H1 (cell line): ENCODE results near the gene CREB3L4.

Source experiments
- ASH2L ChIP-seq: fragments of 200-600, 300-600 bp; sonication (generic); IDR thresholded peaks from one replicate; pipeline ENCODE4 v1.7.1; 2017; ENCODE audit warnings: low read length
- CEBPB ChIP-seq: IDR thresholded peaks from 2 replicates; pipeline ENCODE4 v1.6.1; 2012; ENCODE audit warnings: low read depth, low read length
- PHF8 ChIP-seq: fragments of 200-600 bp; sonication (generic); conservative IDR thresholded peaks from 2 replicates; pipeline ENCODE4 v1.7.1; 2012; ENCODE audit warnings: low read depth, mild to moderate bottlenecking, inconsistent platforms, low read length, moderate library complexity
- POLR2A ChIP-seq, 2 experiments: IDR thresholded peaks; 1 replicate in 1 of 2; 2 replicates in 1 of 2; pipeline ENCODE4 v1.6.1; 2011; ENCODE audit warnings: low read depth in 2 of 2, low read length in 2 of 2, mild to moderate bottlenecking in 2 of 2; ENCODE audit errors: control extremely low read depth in 1 of 2
- POLR2AphosphoS5 ChIP-seq: IDR thresholded peaks from 2 replicates; pipeline ENCODE4 v1.6.1; 2011; ENCODE audit warnings: low read depth, low read length
- SP4 ChIP-seq: IDR thresholded peaks from 2 replicates; pipeline ENCODE4 v1.6.1; 2012; ENCODE audit warnings: low read length, inconsistent platforms
- TEAD4 ChIP-seq: IDR thresholded peaks from 2 replicates; pipeline ENCODE4 v1.6.1; 2012; ENCODE audit warnings: low read depth, low read length, inconsistent platforms, mixed read lengths
- TF ChIP-seq, protein P1 (sequence below), 3 experiments: IDR thresholded peaks; 1 replicate in 2 of 3; 2 replicates in 1 of 3; pipeline versions ENCODE4 v1.5.1 to v1.6.1; 2011; ENCODE audit warnings: low read length in 3 of 3, mild to moderate bottlenecking in 3 of 3, inconsistent platforms in 2 of 3, low read depth in 1 of 3, moderate library complexity in 1 of 3; ENCODE audit not compliant: insufficient read depth in 1 of 3; ENCODE audit errors: control extremely low read depth in 1 of 3

DNA sequence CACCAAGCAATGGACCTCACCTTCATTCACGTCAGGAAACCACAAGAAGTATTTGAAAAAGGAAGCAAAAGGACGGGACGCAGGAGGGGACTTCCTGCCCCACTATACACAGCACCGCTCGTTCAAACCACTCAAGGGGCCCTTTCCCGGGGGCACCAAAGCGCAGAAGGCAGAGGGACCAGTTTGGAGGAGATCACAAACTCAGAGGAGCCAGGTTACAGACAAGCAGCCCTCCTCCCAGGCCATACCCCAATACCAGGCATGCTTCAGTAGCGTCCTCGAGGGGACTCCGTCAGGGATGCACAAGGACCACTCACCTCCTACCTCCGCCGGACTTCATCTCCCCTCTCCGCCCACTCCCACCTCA, 10.0 kb upstream of the CREB3L4 start:
- TF ChIP-seq, protein P1, sequence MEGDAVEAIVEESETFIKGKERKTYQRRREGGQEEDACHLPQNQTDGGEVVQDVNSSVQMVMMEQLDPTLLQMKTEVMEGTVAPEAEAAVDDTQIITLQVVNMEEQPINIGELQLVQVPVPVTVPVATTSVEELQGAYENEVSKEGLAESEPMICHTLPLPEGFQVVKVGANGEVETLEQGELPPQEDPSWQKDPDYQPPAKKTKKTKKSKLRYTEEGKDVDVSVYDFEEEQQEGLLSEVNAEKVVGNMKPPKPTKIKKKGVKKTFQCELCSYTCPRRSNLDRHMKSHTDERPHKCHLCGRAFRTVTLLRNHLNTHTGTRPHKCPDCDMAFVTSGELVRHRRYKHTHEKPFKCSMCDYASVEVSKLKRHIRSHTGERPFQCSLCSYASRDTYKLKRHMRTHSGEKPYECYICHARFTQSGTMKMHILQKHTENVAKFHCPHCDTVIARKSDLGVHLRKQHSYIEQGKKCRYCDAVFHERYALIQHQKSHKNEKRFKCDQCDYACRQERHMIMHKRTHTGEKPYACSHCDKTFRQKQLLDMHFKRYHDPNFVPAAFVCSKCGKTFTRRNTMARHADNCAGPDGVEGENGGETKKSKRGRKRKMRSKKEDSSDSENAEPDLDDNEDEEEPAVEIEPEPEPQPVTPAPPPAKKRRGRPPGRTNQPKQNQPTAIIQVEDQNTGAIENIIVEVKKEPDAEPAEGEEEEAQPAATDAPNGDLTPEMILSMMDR (IDR thresholded peaks at IDR 0.05; ENCODE audit: control extremely low read depth in 1 of 3, insufficient read depth in 1 of 3, low read depth in 1 of 3, low read length in 3 of 3), result no peak
- TF ChIP-seq ASH2L (no peak), CEBPB (no peak), POLR2A (IDR thresholded peaks at IDR 0.05; ENCODE audit: control extremely low read depth in 1 of 2, low read depth in 2 of 2, low read length in 2 of 2) (peak; percentile 52 to 66; a peak in 2 of 3 replicates), PHF8 (no peak), POLR2AphosphoS5 (peak; percentile 86), SP4 (no peak), TEAD4 (no peak)
